Endothelial cell of umbilical vein (primary cell): ENCODE measurements around the gene SLC44A5. TPM values are rescaled to one million over a fixed set of nuclear protein-coding genes. Genes with fewer than 3 reads are reported as not detected.

Experiments used
- BruUV-seq: library from RNA; stranded (reverse); fragments of 400-500 nt; replicated peaks from 2 replicates; lab custom pipeline; 2021; lab: Mats Ljungman, UMichigan
- CTCF ChIA-PET: fragments of 300-600, 350-600 bp; sonication (Branson Sonifier 250); formaldehyde crosslinking; loops from one replicate; lab custom pipeline; 2021; ENCODE audit warnings: antibody characterized with exemption, inconsistent platforms; lab: Charles Lee
- POLR2A ChIA-PET: fragments of 300-600, 350-600 bp; sonication (Branson Sonifier 250); formaldehyde crosslinking; loops from one replicate; lab custom pipeline; 2021; ENCODE audit warnings: antibody characterized with exemption, inconsistent platforms; lab: Charles Lee
- DNase-seq: peaks from one replicate; pipeline ENCODE4 v3.0.0-alpha.2; 2011; ENCODE audit warnings: low read depth, low spot score
- FAIRE-seq: peaks from 2 replicates; lab custom pipeline; 2011; peaks lifted over from hg19 to GRCh38; lab: Jason Lieb, UNC
- H2AFZ ChIP-seq: 2 replicates; pipeline ENCODE4 v1.6.0; 2012; ENCODE audit warnings: low read depth, low read length, control low read depth, inconsistent platforms
- H3K27ac ChIP-seq: 2 replicates; pipeline ENCODE4 v1.5.1; 2011; ENCODE audit warnings: low read depth, mild to moderate bottlenecking, control low read depth, low read length, moderate library complexity; ENCODE audit not compliant: insufficient read depth
- H3K27me3 ChIP-seq, 2 experiments: 2 replicates each; pipeline versions ENCODE4 v1.6.0 to v1.6.1; 2011; ENCODE audit warnings: low read length in 2 of 2, mixed read lengths in 1 of 2; ENCODE audit not compliant: control insufficient read depth in 2 of 2, insufficient read depth in 2 of 2
- H3K36me3 ChIP-seq, 2 experiments: 2 replicates in 1 of 2; 3 replicates in 1 of 2; pipeline ENCODE4 v1.5.1; 2011; ENCODE audit warnings: low read length in 2 of 2, mild to moderate bottlenecking in 1 of 2, moderate library complexity in 1 of 2; ENCODE audit not compliant: control insufficient read depth in 2 of 2, insufficient read depth in 2 of 2; ENCODE audit errors: extremely low read depth in 1 of 2
- H3K4me1 ChIP-seq: 3 replicates; pipeline ENCODE4 v1.5.1; 2011; ENCODE audit warnings: mild to moderate bottlenecking, low read length; ENCODE audit not compliant: control insufficient read depth, insufficient read depth; ENCODE audit errors: extremely low read depth
- H3K4me2 ChIP-seq: 2 replicates; pipeline ENCODE4 v1.6.1; 2011; ENCODE audit warnings: low read length, control low read depth, mixed read lengths; ENCODE audit not compliant: insufficient read depth
- H3K4me3 ChIP-seq, 3 experiments: fragments of 200-600 bp in 1 of 3; sonication (generic), shearing (Covaris generic) in 1 of 3; replicated peaks in 1 of 3; 2 replicates each; pipeline ENCODE4 v1.5.1; 2011 to 2016; ENCODE audit warnings: control low read depth in 3 of 3, low read length in 3 of 3, mild to moderate bottlenecking in 2 of 3, inconsistent platforms in 1 of 3, low read depth in 1 of 3, moderate library complexity in 1 of 3; ENCODE audit not compliant: insufficient read depth in 1 of 3
- H3K79me2 ChIP-seq: 2 replicates; pipeline ENCODE4 v1.6.0; 2012; ENCODE audit warnings: low read length, inconsistent platforms; ENCODE audit not compliant: control insufficient read depth, insufficient read depth
- H3K9ac ChIP-seq: replicated peaks from 2 replicates; pipeline ENCODE3; 2011; ENCODE audit warnings: low read length, control low read depth; ENCODE audit not compliant: insufficient read depth; ENCODE audit errors: extremely low read depth
- H3K9me1 ChIP-seq: replicated peaks from 3 replicates; pipeline ENCODE4 v1.6.0; 2011; ENCODE audit warnings: mild to moderate bottlenecking, low read length; ENCODE audit not compliant: control insufficient read depth, insufficient read depth; ENCODE audit errors: extremely low read depth
- H3K9me3 ChIP-seq: replicated peaks from 2 replicates; pipeline ENCODE4 v1.5.1; 2012; ENCODE audit warnings: low read length, inconsistent platforms; ENCODE audit not compliant: control insufficient read depth, insufficient read depth
- H4K20me1 ChIP-seq: replicated peaks from 2 replicates; pipeline ENCODE3; 2011; ENCODE audit warnings: mild to moderate bottlenecking, low read length; ENCODE audit not compliant: control insufficient read depth, insufficient read depth; ENCODE audit errors: extremely low read depth
- EZH2 ChIP-seq: IDR thresholded peaks from 2 replicates; pipeline ENCODE4 v1.6.1; 2012; ENCODE audit warnings: borderline replicate concordance, low read depth, mild to moderate bottlenecking, moderate library complexity, low read length, inconsistent platforms; ENCODE audit not compliant: severe bottlenecking
- FOS ChIP-seq: IDR thresholded peaks from 2 replicates; pipeline ENCODE4 v1.6.1; 2011; ENCODE audit warnings: mild to moderate bottlenecking, low read length, moderate library complexity, borderline replicate concordance; ENCODE audit not compliant: insufficient read depth
- GATA2 ChIP-seq: IDR thresholded peaks from 2 replicates; pipeline ENCODE4 v1.7.0; 2011; ENCODE audit warnings: low read depth, mild to moderate bottlenecking, moderate library complexity, mixed read lengths, low read length; ENCODE audit not compliant: insufficient read length, insufficient read depth
- JUN ChIP-seq: IDR thresholded peaks from 2 replicates; pipeline ENCODE4 v1.6.1; 2011; ENCODE audit warnings: borderline replicate concordance, low read depth; ENCODE audit not compliant: insufficient read length, insufficient read depth
- MYC ChIP-seq: IDR thresholded peaks from one replicate; pipeline ENCODE4 v1.6.1; 2011; ENCODE audit warnings: mild to moderate bottlenecking, low read depth, low read length
- POLR2A ChIP-seq: IDR thresholded peaks from 2 replicates; pipeline ENCODE4 v1.6.1; 2012; ENCODE audit warnings: low read depth, mild to moderate bottlenecking, control low read depth, low read length
- POLR2AphosphoS5 ChIP-seq: IDR thresholded peaks from 2 replicates; pipeline ENCODE4 v1.6.1; 2012; ENCODE audit warnings: low read depth, mild to moderate bottlenecking, control low read depth, low read length, moderate library complexity; ENCODE audit not compliant: insufficient read depth
- dilution Hi-C: fragments of 300-500 bp; cut with MboI; formaldehyde crosslinking; loops from one replicate; pipeline ENCODE4 v1.15.0; 2019; ENCODE audit warnings: low sequenced_read_pairs; ENCODE audit not compliant: extremely low pct_ligation_motif_present
- intact Hi-C: fragments of 100-400 bp; cut with micrococcal nuclease; formaldehyde crosslinking; loops from one replicate; pipeline ENCODE4 v1.10.0; 2022
- polyA plus RNA-seq, 4 experiments: library from polyadenylated mRNA; depleted of rRNA in 3 of 4; stranded (reverse) in 3 of 4; unstranded in 1 of 4; fragments of >200 nt; gene quantifications; 2 replicates each; pipeline versions ENCODE4 v1.2.1 to v1.2.3, GENCODE V29; 2011 to 2012; ENCODE audit warnings: missing spikeins in 1 of 4
- total RNA-seq: library from RNA; stranded (reverse); gene quantifications from 2 replicates; pipeline ENCODE4 v1.2.3, GENCODE V29; 2021
- TF ChIP-seq, protein P1 (sequence below), 2 donors: IDR thresholded peaks; 1 replicate in 1 of 2; 2 replicates in 1 of 2; pipeline ENCODE4 v1.5.1; 2011; ENCODE audit warnings: low read length in 2 of 2, mild to moderate bottlenecking in 2 of 2, moderate library complexity in 2 of 2, control low read depth in 1 of 2, inconsistent platforms in 1 of 2, low read depth in 1 of 2; ENCODE audit not compliant: insufficient read depth in 1 of 2; ENCODE audit errors: extremely low read depth in 1 of 2
- TF ChIP-seq, protein P2 (sequence below): IDR thresholded peaks from 2 replicates; pipeline ENCODE4 v1.6.1; 2011; ENCODE audit not compliant: insufficient read depth, insufficient read length

Gene SLC44A5
- total and polyA plus RNA-seq, 2 donors (not counting 3 experiments of a cell fraction or from before 2014, with no cell fraction given), result 1.6 to 3.2 TPM

DNA sequence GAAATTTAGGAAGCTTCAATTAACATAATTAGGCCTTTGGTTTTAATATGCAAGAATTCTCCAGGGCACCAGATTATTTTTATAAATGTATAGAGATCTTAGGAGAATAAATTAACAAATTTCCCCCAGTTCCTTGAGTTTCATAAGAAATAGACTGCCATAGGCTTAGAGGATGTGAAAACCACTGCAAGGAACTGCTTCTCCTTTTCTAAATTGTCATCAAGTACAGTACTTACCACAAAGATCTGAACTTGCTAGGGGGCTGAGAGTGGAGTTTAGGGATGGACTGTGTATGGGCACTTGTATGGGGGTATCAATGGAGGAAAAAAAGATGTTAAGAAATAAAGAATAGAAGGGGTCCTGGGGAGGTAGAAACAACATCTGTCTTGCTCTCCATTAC is 445.6 kb downstream of the SLC44A5 start:
- Histone ChIP-seq H3K9ac (no peak overlapping the region), H3K4me3 (no peak overlapping the region), H3K27me3 (peaks cover 5 to 8% of the 10 kb centered on the region in 2 experiments), H3K27ac (no peak overlapping the region), H4K20me1 (no peaks in the 10 kb centered on the region), H3K79me2 (no peaks in the 10 kb centered on the region), H3K9me3 (no peaks in the 10 kb centered on the region), H3K4me2 (no peak overlapping the region), H3K36me3 (no peaks in the 10 kb centered on the region), H2AFZ (no peak overlapping the region), H3K4me1 (no peaks in the 10 kb centered on the region), H3K9me1 (no peaks in the 10 kb centered on the region)
- DNase-seq, result no peak
- no TSS peak for BruUV-seq
- intact Hi-C loops, result no loop called here
- dilution Hi-C loops, result no loop called here
- POLR2A ChIA-PET, result no interaction called here
- CTCF ChIA-PET, result no interaction called here
- FAIRE-seq, result no peak
- no peak for TF ChIP-seq GATA2
- TF ChIP-seq, protein P1, sequence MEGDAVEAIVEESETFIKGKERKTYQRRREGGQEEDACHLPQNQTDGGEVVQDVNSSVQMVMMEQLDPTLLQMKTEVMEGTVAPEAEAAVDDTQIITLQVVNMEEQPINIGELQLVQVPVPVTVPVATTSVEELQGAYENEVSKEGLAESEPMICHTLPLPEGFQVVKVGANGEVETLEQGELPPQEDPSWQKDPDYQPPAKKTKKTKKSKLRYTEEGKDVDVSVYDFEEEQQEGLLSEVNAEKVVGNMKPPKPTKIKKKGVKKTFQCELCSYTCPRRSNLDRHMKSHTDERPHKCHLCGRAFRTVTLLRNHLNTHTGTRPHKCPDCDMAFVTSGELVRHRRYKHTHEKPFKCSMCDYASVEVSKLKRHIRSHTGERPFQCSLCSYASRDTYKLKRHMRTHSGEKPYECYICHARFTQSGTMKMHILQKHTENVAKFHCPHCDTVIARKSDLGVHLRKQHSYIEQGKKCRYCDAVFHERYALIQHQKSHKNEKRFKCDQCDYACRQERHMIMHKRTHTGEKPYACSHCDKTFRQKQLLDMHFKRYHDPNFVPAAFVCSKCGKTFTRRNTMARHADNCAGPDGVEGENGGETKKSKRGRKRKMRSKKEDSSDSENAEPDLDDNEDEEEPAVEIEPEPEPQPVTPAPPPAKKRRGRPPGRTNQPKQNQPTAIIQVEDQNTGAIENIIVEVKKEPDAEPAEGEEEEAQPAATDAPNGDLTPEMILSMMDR (IDR thresholded peaks at IDR 0.05; ENCODE audit: extremely low read depth in 1 of 2, insufficient read depth in 1 of 2, low read depth in 1 of 2, low read length in 2 of 2), result no peak
- TF ChIP-seq JUN, result no peak
- TF ChIP-seq FOS, result no peak
- TF ChIP-seq POLR2A, result no peak
- TF ChIP-seq POLR2AphosphoS5, result no peak
- TF ChIP-seq, protein P2, sequence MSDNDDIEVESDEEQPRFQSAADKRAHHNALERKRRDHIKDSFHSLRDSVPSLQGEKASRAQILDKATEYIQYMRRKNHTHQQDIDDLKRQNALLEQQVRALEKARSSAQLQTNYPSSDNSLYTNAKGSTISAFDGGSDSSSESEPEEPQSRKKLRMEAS, result no peak
- TF ChIP-seq EZH2, result no peak
- no peak for TF ChIP-seq MYC
